ENCODE results near the gene INTS7.
"Not testable (repeated sequence)": the region's sequence is repeated elsewhere in the genome, so short reads cannot be mapped to it uniquely, and the experiment has no call there.

INTS7 gene

GRCh38 chr1:211932231-211932932, 103.0 kb downstream of the INTS7 start:
- no peak for DNase-seq

DNA sequence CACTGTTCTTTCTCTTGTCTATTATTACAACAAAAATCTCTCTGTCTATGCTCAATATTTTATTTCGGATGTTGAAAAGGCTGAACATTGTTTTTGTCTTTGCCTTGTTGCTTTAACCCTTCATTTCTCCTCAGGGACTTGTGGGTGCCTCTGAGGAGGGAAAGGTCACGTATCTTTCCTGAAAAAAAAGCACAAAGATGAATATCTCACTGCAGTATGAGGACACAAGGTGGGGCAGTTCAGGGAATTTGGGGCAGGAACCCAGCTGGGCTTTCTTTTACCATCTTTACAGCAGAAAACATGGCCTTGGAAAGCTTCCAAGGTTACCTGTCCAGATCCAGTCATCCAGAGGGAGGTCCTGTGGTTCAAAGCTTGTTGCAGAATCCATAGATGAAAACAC, 105.7 kb downstream of the INTS7 start:
- DNase-seq: no peak

DNA sequence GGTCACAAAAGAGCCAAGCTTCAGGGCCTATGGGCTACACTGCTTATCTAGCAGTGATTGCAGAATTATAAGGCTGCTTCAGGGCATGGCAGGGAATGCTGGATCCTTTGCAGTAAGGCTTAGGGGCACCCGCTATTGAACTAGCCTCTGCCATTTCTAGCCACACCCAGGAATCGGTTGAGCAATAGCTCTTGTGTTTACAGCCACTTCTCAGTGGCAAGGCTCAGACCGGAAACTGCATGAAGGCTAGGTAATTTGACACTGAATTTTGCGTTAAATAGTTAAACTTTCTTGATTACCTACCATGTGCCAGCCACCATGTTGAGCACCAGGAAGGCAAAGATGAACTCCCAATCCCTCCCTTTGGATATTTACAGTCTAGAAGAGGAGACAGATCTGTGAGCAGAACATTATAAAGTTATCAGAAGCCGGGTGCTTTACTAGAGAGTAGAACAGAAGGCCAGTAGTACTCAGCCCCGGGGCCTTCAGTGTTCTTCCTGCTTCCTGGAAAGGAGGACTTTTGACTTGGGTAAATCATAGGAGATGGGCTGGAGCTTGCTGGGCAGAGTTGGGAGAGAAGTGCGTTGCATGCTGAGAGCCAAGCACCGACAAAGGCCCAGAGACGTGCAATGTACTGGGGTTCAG, 106.2 kb downstream of the INTS7 start:
- no peak for DNase-seq

- no peak for DNase-seq
These were observed 107.0 kb downstream of the INTS7 start for GRCh38 chr1:211928290-211928801.

DNA sequence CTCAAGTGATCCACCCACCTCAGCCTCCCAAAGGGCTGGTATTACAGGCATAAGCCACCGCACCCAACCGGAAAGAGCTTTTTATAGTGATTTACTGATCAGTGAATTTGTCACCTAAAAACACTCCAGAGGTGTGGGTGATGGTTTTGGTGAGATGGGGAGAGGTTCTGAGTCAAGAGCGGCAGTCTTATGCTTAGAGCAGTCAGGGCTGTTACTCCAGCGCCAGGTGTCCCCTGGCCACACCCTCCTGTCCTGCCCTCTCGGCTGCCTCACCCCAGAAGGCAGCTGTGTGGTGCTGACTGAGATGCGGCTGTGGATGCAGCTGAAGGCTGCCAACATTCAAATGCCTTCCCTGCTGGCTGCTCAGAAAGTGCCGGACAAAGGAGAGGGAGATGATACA, 110.3 kb downstream of the INTS7 start:
- DNase-seq: no peak

GRCh38 chr1:211924256-211924655, 111.1 kb downstream of the INTS7 start:
- no peak for DNase-seq

DNA sequence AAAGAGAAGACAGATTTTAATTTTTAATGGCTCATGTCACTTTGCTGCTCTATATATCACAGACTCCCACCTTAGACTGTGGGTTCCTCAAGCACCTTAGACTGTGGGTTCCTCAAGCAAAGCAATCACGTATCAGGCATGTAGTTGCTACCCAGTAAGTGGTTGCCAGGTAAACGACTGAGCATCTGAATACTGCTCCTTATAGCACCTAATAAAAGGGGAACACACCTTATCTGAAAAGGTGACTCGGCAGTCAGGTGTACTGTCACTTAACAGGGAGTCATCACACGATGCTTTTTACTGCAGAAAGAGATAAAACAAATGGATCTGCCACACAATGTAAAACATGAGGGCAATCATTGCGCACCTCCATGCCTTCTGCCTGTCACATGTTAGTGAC, 112.3 kb downstream of the INTS7 start:
- no peak for DNase-seq

- no peak for DNase-seq
These were observed 113.7 kb downstream of the INTS7 start for GRCh38 chr1:211921579-211922095.

- DNase-seq: no peak
These were observed 114.6 kb downstream of the INTS7 start for GRCh38 chr1:211920602-211921226.

- no peak for DNase-seq
These were observed 115.2 kb downstream of the INTS7 start for GRCh38 chr1:211920141-211920572.

DNA sequence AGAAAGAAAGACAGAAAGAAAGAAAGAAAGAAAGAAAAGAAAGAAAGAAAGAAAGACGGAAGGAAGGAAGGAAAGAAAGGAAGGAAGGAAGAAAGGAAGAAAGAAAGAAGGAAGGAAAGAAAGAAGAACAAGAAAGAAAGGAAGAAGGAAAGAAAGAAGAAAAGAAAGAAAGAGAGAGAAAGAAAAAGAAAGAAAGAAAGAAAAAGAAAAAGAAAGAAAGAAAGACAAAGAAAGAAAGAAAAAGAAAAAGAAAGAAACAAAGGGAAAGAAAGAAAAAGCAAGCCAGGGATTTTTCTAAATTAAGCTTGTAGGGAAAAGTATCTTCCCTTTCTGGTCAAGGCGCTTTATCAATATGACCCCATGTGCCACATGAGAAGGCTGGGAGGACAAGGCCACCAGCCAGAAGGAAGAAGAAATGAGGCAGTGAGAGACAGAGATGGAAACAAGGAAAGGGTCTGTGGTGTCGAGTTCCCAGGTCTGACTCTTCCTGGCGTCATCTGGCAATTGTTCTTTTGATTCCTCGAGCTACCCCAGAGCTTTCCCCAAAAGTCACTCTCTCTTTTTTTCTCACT, 116.4 kb downstream of the INTS7 start:
- no peak for DNase-seq

GRCh38 chr1:211916458-211916857, 118.9 kb downstream of the INTS7 start:
- DNase-seq: not testable (repeated sequence)

DNA sequence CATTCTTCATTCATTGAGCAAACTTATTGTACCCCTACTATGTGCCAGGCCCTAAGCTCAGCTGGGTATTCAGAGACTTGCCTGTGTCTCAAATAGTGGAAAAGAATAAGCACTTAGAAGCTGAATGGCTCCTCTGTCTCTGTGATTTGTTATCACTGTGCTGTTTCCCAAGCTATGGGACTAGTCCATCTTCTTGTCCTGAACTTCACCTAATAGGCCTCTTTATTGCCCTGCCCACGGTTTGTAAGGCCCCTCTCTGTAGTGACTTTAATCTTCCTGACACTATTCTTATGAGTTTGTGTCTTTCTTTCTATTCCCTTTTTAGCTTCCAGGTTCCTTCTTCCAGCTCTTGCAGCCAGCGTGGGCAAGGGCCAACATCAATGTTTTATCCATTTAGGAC, 119.4 kb downstream of the INTS7 start:
- DNase-seq: no peak

GRCh38 chr1:211912844-211913432, 122.4 kb downstream of the INTS7 start:
- DNase-seq: no peak

DNA sequence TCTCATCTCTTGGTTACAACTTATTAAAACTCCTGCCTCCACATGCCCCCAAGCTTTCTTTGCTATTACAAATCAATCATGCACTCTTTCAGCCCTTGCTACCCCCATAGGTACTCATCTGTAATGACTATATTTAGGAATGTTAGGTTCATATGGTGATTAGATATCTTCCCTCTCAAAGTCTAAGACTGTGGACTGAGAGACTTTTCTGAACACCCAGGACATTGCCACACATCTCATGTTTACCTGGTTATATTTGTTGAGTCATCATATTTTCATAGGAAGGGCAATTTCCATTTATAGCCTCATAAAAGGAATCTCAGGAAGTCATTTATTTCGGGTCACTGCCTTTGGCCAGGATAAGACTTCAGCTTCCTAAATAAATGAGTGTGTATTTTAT, 123.3 kb downstream of the INTS7 start:
- DNase-seq: no peak

- DNase-seq: no peak
These were observed 124.4 kb downstream of the INTS7 start for GRCh38 chr1:211910913-211911485.

DNA sequence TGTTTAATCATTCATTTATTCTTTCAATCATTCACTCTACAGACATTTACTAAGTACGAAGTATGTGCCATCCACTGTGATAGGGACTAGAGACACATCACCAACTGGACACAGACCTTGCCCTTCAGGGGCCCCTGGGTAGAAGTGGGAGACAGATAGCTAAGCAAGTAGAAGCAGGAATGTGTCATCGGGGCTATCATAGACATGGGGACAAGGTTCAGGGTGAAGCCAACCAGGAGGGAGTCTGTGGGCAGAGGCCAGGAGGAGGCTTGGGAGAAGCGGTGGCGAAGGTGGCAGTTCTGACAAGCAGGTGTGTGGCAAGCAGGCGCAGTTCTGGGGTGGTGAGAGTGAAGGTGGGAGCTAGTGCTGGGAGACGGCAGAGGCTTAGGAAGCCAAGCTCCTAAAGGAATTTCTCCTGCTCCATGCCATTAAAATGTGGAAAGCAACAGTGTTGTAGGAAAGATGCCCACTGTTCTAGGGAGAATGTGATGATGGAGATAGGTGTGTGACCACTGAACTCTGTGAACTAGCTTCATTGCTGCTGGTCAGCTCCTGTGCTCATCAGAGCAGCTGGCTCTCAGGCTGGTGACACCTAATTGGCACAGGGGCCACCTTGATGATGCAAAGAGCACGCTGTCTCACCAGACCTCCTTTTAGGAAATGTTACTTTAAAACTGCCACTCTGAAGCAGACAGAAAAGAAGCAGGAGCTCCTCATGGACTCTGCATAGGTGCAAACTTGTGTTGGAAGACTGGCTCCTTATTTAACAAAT, 125.1 kb downstream of the INTS7 start:
- no peak for DNase-seq

DNA sequence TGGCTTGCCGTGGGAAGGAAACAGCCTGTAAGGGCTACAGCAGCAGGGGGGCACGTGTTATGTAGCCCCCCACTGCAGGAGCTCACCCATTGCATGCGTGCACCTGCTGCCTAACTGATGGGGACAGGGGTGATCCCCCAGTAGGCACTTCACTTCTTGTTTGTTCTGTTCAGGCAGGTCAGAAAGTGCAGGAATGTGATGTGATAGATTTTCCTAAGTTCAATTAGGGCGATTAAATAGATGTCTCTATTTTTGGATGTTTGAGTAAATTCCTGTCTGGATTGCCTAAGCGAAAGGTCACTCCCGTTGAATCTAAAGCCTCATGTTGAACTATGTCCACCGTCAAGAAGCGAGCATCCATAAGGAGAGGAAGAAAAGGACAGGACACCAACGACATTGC, 126.0 kb downstream of the INTS7 start:
- DNase-seq: no peak

DNA sequence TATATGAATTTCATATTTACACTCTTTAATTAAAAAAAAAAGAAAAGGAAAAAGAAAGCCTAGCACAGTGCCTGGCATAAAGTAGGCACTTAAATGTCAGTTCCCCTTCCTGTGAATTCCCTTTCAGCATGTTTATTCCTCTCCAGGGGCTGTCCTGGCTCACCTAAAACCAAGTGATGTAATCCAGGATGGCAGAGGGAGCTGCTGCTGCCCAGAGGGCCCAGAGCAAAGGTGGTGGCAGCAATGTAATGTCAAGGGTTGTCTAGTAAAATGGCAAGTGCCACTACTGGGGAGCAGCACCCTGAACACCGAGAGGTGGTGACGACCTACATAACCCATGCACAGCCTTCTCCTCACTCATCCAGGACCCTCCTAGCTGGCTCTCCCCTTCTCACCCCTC, 126.4 kb downstream of the INTS7 start:
- DNase-seq: no peak

GRCh38 chr1:211908453-211908852, 126.9 kb downstream of the INTS7 start:
- DNase-seq: no peak

GRCh38 chr1:211903490-211904245, 131.7 kb downstream of the INTS7 start:
- no peak for DNase-seq

All from retina (tissue), 1 donor.